HG03097 (cell line): Measurements from ENCODE around the gene CAPN6.

Experiments used
- ATAC-seq: cut with Tn5 transposase; IDR thresholded peaks from one replicate; pipeline ENCODE4 v1.9.1; 2021; ENCODE audit not compliant: unreplicated experiment, low FRiP score

The CAPN6 gene

GRCh38 chrX:111207851-111208250 is 62.4 kb downstream of the CAPN6 start:
- ATAC-seq, result no peak

- no peak for ATAC-seq
Measured at GRCh38 chrX:111200327-111200726, 70.0 kb downstream of the CAPN6 start.

GRCh38 chrX:111199505-111199904 is 70.8 kb downstream of the CAPN6 start:
- no peak for ATAC-seq
